K562 (cell line): Measurements from ENCODE around the gene NPAS1. TPM values are rescaled to one million over a fixed set of nuclear protein-coding genes. Genes with fewer than 3 reads are reported as not detected.

Experiments used
- ATF2 ChIP-seq: sonication (generic); formaldehyde crosslinking; IDR thresholded peaks from 2 replicates; pipeline ENCODE4 v1.8.1; 2022; ENCODE audit warnings: missing genetic modification reagents
- C11orf30 ChIP-seq: fragments of 450-650 bp; IDR thresholded peaks from 2 replicates; pipeline ENCODE4 v1.6.1; 2016; ENCODE audit warnings: low read depth, mild to moderate bottlenecking
- DACH1 ChIP-seq: fragments of 450-650 bp; IDR thresholded peaks from 2 replicates; pipeline ENCODE4 v1.6.1; 2018; ENCODE audit not compliant: partially characterized antibody
- ESRRA ChIP-seq: fragments of 450-650 bp; IDR thresholded peaks from 2 replicates; pipeline ENCODE4 v1.6.1; 2014; ENCODE audit warnings: low read depth, mild to moderate bottlenecking, moderate library complexity, borderline replicate concordance
- GTF2E2 ChIP-seq: fragments of 200-800 bp; sonication (Bioruptor generic); IDR thresholded peaks from 2 replicates; pipeline ENCODE4 v1.6.1; 2016; ENCODE audit warnings: missing genetic modification characterization, missing compliant biosample characterization
- MAZ ChIP-seq, 2 experiments: fragments of 450-650 bp in 1 of 2; sonication (generic) in 1 of 2; formaldehyde crosslinking; IDR thresholded peaks in 1 of 2; conservative IDR thresholded peaks in 1 of 2; 2 replicates each; pipeline versions ENCODE4 v1.4.0 to v1.5.0; 2020; ENCODE audit warnings: mild to moderate bottlenecking in 1 of 2, missing genetic modification reagents in 1 of 2
- MCM3 ChIP-seq: fragments of 450-650 bp; IDR thresholded peaks from 2 replicates; pipeline ENCODE4 v1.6.1; 2016
- MTA1 ChIP-seq: fragments of 450-650 bp; IDR thresholded peaks from 2 replicates; pipeline ENCODE4 v1.6.1; 2017; ENCODE audit warnings: borderline replicate concordance
- NFE2 ChIP-seq: IDR thresholded peaks from 2 replicates; pipeline ENCODE4 v1.6.1; 2014; ENCODE audit warnings: antibody characterized with exemption, low read depth
- POLR2G ChIP-seq: fragments of 200-400 bp; formaldehyde crosslinking; IDR thresholded peaks from 2 replicates; pipeline ENCODE4 v1.6.1; 2017; ENCODE audit warnings: low read depth, mild to moderate bottlenecking, antibody characterized with exemption, low read length, moderate library complexity
- RAD21 ChIP-seq, 2 experiments: fragments of 250-450 bp in 1 of 2; fragments of 450-650 bp in 1 of 2; sonication (Bioruptor Pico) in 1 of 2; formaldehyde crosslinking in 1 of 2; IDR thresholded peaks in 1 of 2; conservative IDR thresholded peaks in 1 of 2; 2 replicates each; pipeline versions ENCODE4 v1.4.0 to v1.8.0; 2020 to 2022; ENCODE audit warnings: mild to moderate bottlenecking in 2 of 2, moderate library complexity in 1 of 2
- SMARCA5 ChIP-seq: fragments of 450-650 bp; IDR thresholded peaks from 2 replicates; pipeline ENCODE4 v1.6.1; 2016
- SMC3 ChIP-seq: conservative IDR thresholded peaks from 2 replicates; pipeline ENCODE4 v1.6.1; 2011; ENCODE audit warnings: low read depth, low read length, improper control_type of control experiment; ENCODE audit not compliant: insufficient read depth
- SREBF2 ChIP-seq: sonication (generic); formaldehyde crosslinking; IDR thresholded peaks from 2 replicates; pipeline ENCODE4 v1.4.0; 2020; ENCODE audit warnings: mild to moderate bottlenecking, missing genetic modification reagents
- TEAD2 ChIP-seq: fragments of 450-650 bp; IDR thresholded peaks from 2 replicates; pipeline ENCODE4 v1.6.1; 2016; ENCODE audit warnings: missing genetic modification characterization, control low read depth, missing compliant biosample characterization
- TFAP4 ChIP-seq: sonication (generic); formaldehyde crosslinking; IDR thresholded peaks from 2 replicates; pipeline ENCODE4 v1.8.0; 2022; ENCODE audit warnings: missing genetic modification reagents, mild to moderate bottlenecking, moderate library complexity, borderline replicate concordance
- ZFP30 ChIP-seq: fragments of 250-450 bp; sonication (Bioruptor Pico); IDR thresholded peaks from 2 replicates; pipeline ENCODE4 v1.8.0; 2022; ENCODE audit warnings: moderate library complexity, mild to moderate bottlenecking, inconsistent platforms, borderline replicate concordance
- ZKSCAN8 ChIP-seq: fragments of 200-800 bp; sonication (Bioruptor generic); IDR thresholded peaks from 2 replicates; pipeline ENCODE4 v1.6.1; 2016; ENCODE audit warnings: missing genetic modification characterization, missing compliant biosample characterization
- ZNF23 ChIP-seq: fragments of 250-450 bp; sonication (Bioruptor Pico); IDR thresholded peaks from 2 replicates; pipeline ENCODE4 v1.4.0; 2020; ENCODE audit warnings: mild to moderate bottlenecking
- ZNF324 ChIP-seq: fragments of 250-450 bp; sonication (Bioruptor Pico); IDR thresholded peaks from 2 replicates; pipeline ENCODE4 v1.4.0; 2020; ENCODE audit warnings: mild to moderate bottlenecking
- ZNF655 ChIP-seq: fragments of 250-450 bp; sonication (Bioruptor Pico); IDR thresholded peaks from 2 replicates; pipeline ENCODE4 v1.5.0; 2021
- polyA plus RNA-seq, 8 experiments: library from polyadenylated mRNA; depleted of rRNA in 4 of 8; stranded (reverse) in 5 of 8; unstranded in 3 of 8; fragments of >200 nt; fragmentation: Nextera tagmentation in 2 of 8; fragmentation: Illumina TruSeq in 1 of 8; extraction: Ambion mirVana in 2 of 8; extraction: Trizol in 1 of 8; gene quantifications; 2 replicates each; pipeline versions ENCODE4 v1.2.1 to v1.2.3, GENCODE V29; 2011 to 2014; ENCODE audit warnings: inconsistent platforms in 1 of 8, missing spikeins in 1 of 8
- total RNA-seq, 7 experiments: library from RNA; depleted of rRNA in 6 of 7; stranded (reverse); fragments of >200 nt in 6 of 7; fragmentation: Illumina TruSeq in 2 of 7; extraction: Trizol in 2 of 7; gene quantifications; 2 replicates each; pipeline versions ENCODE4 v1.2.1 to v1.2.3, GENCODE V29; 2011 to 2021; ENCODE audit warnings: low replicate concordance in 1 of 7
- TF ChIP-seq, protein P1 (sequence below): fragments of 450-650 bp; IDR thresholded peaks from 2 replicates; pipeline ENCODE4 v1.6.1; 2016; ENCODE audit warnings: low read depth, mild to moderate bottlenecking, moderate library complexity
- TF ChIP-seq, protein P2 (sequence below): fragments of 200-400 bp; formaldehyde crosslinking; IDR thresholded peaks from 2 replicates; pipeline ENCODE4 v1.6.1; 2017; ENCODE audit warnings: mild to moderate bottlenecking, low read depth, low read length, moderate library complexity

NPAS1 gene
- total and polyA plus RNA-seq, 9 of the 15 experiments (the other 6 are each of a cell fraction or from before 2014, with no cell fraction given) = 0.58 to 5.3 (median 2.0) TPM; not detected in 2

GRCh38 chr19:47032171-47032811 is 12.7 kb downstream of the NPAS1 start (continued):
- TF ChIP-seq ZNF655 (no peak), ESRRA (no peak), ZKSCAN8 (CRISPR knock-in tag) (no peak), SMC3 (peak; percentile 62), TEAD2 (tag) (no peak), ATF2 (no peak), NFE2 (no peak), ZNF324 (CRISPR knock-in tag) (no peak), DACH1 (no peak), GTF2E2 (no peak), C11orf30 (no peak), MTA1 (no peak), MAZ (CRISPR knock-in tag; conservative IDR thresholded peaks at IDR 0.05 in 1 of 2, IDR thresholded peaks at IDR 0.05 in 1 of 2) (0 out of 4 replicates have a peak, but pooled peaks of 1 of the 2 experiments have one; percentile 51), POLR2G (0 out of 2 replicates have a peak, but pooled peaks have one; percentile 27), SREBF2 (no peak), RAD21 (CRISPR knock-in tag; conservative IDR thresholded peaks at IDR 0.05 in 1 of 2, IDR thresholded peaks at IDR 0.05 in 1 of 2) (peak; percentile 20 to 66; a peak in 2 of 4 replicates), SMARCA5 (no peak), ZFP30 (no peak), TFAP4 (CRISPR knock-in tag) (peak; percentile 32; the same call in 1 of the 2 replicates), MCM3 (no peak), ZNF23 (no peak)
- TF ChIP-seq, protein P1, sequence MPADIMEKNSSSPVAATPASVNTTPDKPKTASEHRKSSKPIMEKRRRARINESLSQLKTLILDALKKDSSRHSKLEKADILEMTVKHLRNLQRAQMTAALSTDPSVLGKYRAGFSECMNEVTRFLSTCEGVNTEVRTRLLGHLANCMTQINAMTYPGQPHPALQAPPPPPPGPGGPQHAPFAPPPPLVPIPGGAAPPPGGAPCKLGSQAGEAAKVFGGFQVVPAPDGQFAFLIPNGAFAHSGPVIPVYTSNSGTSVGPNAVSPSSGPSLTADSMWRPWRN = no peak
- TF ChIP-seq, protein P2, sequence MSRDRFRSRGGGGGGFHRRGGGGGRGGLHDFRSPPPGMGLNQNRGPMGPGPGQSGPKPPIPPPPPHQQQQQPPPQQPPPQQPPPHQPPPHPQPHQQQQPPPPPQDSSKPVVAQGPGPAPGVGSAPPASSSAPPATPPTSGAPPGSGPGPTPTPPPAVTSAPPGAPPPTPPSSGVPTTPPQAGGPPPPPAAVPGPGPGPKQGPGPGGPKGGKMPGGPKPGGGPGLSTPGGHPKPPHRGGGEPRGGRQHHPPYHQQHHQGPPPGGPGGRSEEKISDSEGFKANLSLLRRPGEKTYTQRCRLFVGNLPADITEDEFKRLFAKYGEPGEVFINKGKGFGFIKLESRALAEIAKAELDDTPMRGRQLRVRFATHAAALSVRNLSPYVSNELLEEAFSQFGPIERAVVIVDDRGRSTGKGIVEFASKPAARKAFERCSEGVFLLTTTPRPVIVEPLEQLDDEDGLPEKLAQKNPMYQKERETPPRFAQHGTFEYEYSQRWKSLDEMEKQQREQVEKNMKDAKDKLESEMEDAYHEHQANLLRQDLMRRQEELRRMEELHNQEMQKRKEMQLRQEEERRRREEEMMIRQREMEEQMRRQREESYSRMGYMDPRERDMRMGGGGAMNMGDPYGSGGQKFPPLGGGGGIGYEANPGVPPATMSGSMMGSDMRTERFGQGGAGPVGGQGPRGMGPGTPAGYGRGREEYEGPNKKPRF = no peak
